ENCODE data around the gene MKNK1.

The MKNK1 gene

GRCh38 chr1:46557403-46557802 lies 46.7 kb downstream of the MKNK1 start:
- DNase-seq, result no peak

GRCh38 chr1:46556822-46557221 lies 47.2 kb downstream of the MKNK1 start:
- no peak for DNase-seq

GRCh38 chr1:46555826-46556619 lies 48.0 kb downstream of the MKNK1 start:
- no peak for DNase-seq

- DNase-seq, result no peak
These were observed 49.3 kb downstream of the MKNK1 start for GRCh38 chr1:46554597-46555381.

- no peak for DNase-seq
These were observed 49.9 kb downstream of the MKNK1 start for GRCh38 chr1:46554236-46554596.

- DNase-seq, result no peak
These were observed 50.6 kb downstream of the MKNK1 start for GRCh38 chr1:46553506-46553905.

GRCh38 chr1:46552357-46553237 lies 51.5 kb downstream of the MKNK1 start:
- no peak for DNase-seq

GRCh38 chr1:46551597-46552095 lies 52.4 kb downstream of the MKNK1 start, which contains the start of gene KNCN:
TSS of gene KNCN (minus strand) at chr1:46551647. CDS start at chr1:46551215, 432 bp downstream.
- no peak for DNase-seq

- DNase-seq, result no peak
These were observed 53.3 kb downstream of the MKNK1 start for GRCh38 chr1:46550751-46551231.

- peak; percentile 39 for DNase-seq
These were observed 54.1 kb downstream of the MKNK1 start for GRCh38 chr1:46549697-46550681.

GRCh38 chr1:46547481-46548383 lies 56.3 kb downstream of the MKNK1 start:
- DNase-seq, result peak; percentile 53

GRCh38 chr1:46546210-46546609 lies 57.9 kb downstream of the MKNK1 start:
- DNase-seq, result no peak

GRCh38 chr1:46545784-46546183 lies 58.3 kb downstream of the MKNK1 start:
- no peak for DNase-seq

GRCh38 chr1:46544561-46545240 lies 59.4 kb downstream of the MKNK1 start:
- DNase-seq, result no peak

GRCh38 chr1:46543761-46544560 lies 60.1 kb downstream of the MKNK1 start:
- no peak for DNase-seq

GRCh38 chr1:46543382-46543760 lies 60.7 kb downstream of the MKNK1 start:
- DNase-seq, result no peak

- DNase-seq, result no peak
These were observed 64.1 kb downstream of the MKNK1 start for GRCh38 chr1:46539972-46540371.

- no peak for DNase-seq
These were observed 65.9 kb downstream of the MKNK1 start for GRCh38 chr1:46538147-46538546.

- DNase-seq, result no peak
These were observed 66.4 kb downstream of the MKNK1 start for GRCh38 chr1:46537651-46538050.
